GM18526 (cell line): ENCODE data around the gene CD3D.

Experiments used
- POLR2A ChIP-seq: IDR thresholded peaks from 3 replicates; pipeline ENCODE4 v1.6.1; 2011; ENCODE audit not compliant: insufficient read length; ENCODE audit errors: extremely low read depth

CD3D gene

DNA sequence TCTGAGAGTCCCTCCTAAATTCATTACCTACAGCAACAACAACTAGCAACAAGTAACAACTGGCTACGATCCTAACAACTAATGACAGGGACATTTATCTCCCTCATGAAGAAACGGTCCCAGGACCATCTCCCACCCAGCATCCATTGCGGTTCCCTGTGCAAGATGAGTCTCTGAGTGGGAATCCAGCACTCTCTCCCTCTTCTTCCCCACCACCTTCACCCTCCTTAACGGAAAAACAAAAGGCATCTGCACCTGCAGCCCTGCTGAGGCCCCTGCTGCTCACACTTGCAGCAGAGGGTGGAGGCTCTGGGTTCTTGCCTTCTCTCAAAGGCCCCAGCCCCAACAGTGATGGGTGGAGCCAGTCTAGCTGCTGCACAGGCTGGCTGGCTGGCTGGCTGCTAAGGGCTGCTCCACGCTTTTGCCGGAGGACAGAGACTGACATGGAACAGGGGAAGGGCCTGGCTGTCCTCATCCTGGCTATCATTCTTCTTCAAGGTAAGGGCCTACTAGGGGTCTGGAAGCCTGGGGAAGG lies 1.5 kb upstream of the CD3D start, which contains the start of gene CD3G:
Gene CD3G, plus strand, starts transcription at position 364 of the 535 bp plus-strand sequence. Its CDS starts 80 bp downstream, at position 444.
- no peak for TF ChIP-seq POLR2A

GRCh38 chr11:118343248-118343647 lies 743 bp upstream of the CD3D start:
- no peak for TF ChIP-seq POLR2A

DNA sequence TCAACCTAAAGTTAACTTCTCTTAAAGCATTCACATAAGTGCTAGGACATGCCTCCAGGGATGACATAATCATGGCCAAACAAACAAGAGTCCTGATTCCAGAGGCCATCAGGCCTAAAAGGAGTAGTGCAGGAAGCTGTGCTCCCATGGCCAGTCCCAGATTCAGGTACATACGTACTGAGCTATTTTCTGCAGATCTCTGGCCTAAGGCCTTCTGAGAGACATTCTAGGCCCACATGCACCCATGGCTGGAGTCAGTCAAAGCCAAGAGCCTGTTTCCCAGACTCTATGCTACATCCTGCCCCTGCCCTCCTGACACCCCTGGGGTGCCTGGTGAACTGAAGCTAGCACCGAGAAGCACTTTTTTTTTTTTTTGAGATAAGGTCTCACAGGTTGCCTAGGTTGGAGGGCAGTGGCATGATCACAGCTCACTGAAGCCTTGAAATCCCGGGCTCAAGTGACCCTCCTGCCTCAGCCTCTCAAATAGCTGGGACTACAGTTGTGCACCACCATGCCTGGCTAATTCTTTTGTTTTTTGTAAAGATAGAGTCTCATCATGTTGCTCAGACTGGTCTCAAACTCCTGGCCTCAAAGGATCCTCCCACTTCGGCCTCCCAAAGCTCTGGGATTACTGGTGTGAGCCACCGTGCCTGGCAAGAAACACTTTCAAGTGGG lies 553 bp downstream of the CD3D start:
- TF ChIP-seq POLR2A = no peak

DNA sequence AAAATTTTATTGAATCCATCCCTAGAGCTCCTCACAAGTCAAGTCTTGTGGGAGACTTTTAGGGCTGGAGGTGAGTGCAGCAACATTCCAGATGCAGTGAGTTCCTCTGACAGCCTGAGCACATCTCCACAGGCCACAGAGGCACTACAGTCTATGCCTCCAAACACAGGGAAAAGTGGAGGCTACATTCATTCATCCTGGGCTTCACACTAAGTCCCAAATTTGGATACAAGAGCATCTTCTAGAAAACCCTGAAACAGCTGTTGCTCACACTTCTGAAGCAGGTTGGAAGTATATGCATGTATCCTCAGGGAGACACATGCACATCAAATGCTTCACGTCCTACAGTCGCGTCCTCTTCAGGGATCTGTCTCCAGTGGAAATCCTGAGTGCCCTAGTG lies 1.2 kb downstream of the CD3D start:
- TF ChIP-seq POLR2A = no peak

- TF ChIP-seq POLR2A = no peak
These were observed 2.1 kb downstream of the CD3D start for GRCh38 chr11:118340449-118340848.

GRCh38 chr11:118339281-118339961 lies 3.1 kb downstream of the CD3D start:
- TF ChIP-seq POLR2A = no peak

GRCh38 chr11:118338637-118339061 lies 3.9 kb downstream of the CD3D start:
- TF ChIP-seq POLR2A = no peak

- no peak for TF ChIP-seq POLR2A
These were observed 7.8 kb downstream of the CD3D start for GRCh38 chr11:118334745-118335144.

DNA sequence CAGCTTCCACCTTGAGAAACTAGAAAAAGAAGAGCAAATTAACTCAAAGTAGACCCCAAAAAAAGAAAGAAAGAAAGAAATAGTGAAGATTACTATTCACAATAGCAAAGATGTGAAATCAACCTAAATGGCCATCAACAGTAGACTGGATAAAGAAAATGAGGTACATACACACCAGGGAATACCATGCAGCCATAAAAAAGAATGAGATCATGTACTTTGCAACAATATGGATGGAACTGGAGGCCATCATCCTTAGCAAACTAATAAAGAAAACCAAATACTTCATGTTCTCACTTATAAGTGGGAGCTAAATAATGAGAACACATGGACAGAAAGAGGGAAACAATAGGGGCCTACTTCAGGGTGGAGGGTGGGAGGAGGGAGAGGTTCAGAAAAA lies 13.8 kb downstream of the CD3D start:
- TF ChIP-seq POLR2A = no peak

DNA sequence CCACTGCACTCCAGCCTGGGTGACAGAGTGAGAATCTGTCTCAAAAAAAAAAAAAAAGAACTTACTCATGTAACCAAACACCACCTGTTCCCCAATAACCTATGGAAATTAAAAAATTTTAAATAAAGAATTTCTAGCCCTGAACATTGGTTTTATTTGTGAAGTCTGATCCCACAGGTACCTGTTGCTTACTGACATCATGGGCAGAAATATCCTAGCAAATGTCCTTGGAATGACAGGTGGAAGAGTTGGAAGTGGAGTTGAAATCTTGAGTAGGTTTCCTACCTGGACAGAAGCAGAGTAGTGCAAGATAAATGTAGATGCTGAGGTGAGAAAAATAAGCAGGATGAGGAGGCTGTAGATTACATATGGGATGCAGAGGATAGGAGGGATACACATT lies 17.2 kb downstream of the CD3D start:
- no peak for TF ChIP-seq POLR2A

GRCh38 chr11:118322721-118323120 lies 19.8 kb downstream of the CD3D start:
- no peak for TF ChIP-seq POLR2A

GRCh38 chr11:118321386-118322082 lies 21.0 kb downstream of the CD3D start:
- no peak for TF ChIP-seq POLR2A

DNA sequence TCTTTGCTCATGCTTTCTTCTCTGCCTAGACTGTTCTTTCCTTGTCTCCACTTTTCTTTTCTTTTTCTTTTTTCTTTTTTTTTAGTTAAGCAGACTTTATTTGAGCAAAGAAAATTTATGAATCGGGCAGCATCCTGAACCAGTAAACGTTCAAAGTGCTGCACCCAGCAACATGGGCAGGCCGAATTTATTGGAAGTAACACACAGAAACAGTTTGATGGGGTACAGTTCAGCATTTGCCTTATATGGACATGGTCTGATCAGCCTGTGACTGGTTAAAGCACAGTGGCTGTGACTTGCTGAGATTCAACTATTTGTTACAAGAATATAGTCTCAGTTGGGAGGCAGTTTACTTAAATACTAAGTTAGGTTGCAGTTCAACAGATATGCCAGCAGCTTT lies 22.0 kb downstream of the CD3D start:
- TF ChIP-seq POLR2A = no peak

DNA sequence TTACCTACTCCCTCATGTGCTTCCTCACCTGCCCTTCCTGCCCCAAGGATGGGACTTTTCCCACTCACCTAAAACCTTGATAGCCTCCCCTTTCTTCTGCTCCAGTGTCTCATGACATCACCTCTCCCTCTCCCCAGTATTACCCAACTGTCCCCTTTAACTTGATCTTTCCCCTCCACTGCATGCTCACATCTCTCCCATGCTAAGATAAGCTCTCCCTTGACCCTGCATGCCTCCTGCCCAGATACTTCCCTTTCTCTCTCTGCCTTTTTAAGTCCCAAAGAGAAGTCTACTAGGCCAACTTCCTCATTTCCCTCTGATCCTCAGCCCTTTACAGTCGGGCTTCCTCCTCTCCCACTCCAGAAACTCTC lies 23.2 kb downstream of the CD3D start:
- no peak for TF ChIP-seq POLR2A

GRCh38 chr11:118318581-118319336 lies 23.7 kb downstream of the CD3D start:
- no peak for TF ChIP-seq POLR2A

DNA sequence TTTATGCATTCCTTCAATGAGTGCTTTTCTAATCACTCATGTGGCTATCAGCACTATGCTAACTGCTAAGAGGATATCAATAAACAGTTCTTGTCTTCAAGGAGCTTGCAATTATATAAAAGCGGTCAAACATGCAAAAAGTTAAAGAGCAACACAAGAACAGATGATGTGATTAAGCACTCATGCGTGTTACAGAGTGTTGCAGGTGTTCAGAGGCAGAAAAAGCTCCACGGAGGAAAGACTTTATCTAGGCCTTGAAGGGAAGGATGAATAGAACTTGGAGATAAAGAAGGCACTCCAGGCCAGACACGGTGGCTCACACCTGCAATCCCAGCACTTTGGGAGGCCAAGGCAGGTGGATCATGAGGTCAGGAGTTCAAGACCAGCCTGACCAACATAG lies 24.4 kb downstream of the CD3D start:
- TF ChIP-seq POLR2A = no peak

DNA sequence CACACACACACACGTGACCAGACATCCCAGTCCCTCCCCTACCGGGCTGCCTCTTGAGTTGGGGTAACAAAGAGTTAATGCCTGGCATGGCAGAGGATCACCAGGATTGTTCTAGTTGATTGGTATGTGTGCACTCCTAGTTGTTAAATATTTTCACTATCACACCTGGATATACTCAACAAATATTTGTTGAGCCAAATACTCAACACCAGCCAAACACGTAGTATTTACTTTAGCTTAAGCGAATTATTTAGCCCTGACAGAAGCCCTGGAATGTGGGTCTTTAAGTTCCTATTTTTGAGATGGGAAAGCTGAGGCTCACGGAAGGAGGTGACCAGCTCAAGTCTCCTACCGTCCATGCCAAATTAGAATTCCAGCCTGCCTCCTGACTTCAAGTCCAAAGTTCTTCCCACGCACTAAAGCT lies 27.5 kb downstream of the CD3D start:
- TF ChIP-seq POLR2A = no peak
